ENCODE results near the gene CERS6.

DNA sequence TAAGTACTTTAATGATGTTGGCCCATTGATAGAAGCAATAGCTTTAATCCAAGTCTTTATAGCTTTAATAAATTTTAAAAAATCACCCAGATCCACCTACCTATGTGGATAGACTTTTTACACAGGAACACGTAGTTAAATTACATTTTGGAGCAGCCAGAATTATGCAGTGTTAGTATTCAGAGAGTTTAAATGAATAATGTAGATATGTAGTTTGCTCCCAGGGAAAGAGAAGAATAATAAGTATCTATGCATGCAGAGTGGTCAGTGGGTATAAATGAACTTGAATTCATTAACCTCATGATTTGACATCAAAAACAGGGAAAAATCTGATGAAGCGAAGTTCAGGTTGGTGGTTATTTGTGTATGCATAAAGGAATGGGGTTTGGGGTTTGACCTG, 146.3 kb downstream of the CERS6 start:
- TF ChIP-seq, protein P1, sequence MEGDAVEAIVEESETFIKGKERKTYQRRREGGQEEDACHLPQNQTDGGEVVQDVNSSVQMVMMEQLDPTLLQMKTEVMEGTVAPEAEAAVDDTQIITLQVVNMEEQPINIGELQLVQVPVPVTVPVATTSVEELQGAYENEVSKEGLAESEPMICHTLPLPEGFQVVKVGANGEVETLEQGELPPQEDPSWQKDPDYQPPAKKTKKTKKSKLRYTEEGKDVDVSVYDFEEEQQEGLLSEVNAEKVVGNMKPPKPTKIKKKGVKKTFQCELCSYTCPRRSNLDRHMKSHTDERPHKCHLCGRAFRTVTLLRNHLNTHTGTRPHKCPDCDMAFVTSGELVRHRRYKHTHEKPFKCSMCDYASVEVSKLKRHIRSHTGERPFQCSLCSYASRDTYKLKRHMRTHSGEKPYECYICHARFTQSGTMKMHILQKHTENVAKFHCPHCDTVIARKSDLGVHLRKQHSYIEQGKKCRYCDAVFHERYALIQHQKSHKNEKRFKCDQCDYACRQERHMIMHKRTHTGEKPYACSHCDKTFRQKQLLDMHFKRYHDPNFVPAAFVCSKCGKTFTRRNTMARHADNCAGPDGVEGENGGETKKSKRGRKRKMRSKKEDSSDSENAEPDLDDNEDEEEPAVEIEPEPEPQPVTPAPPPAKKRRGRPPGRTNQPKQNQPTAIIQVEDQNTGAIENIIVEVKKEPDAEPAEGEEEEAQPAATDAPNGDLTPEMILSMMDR (IDR thresholded peaks at IDR 0.05): no peak
- TF ChIP-seq SMAD4 (CRISPR knock-in tag; IDR thresholded peaks at IDR 0.05) (no peak), FOXK1 (CRISPR knock-in tag; IDR thresholded peaks at IDR 0.05) (no peak), RELA (CRISPR knock-in tag; IDR thresholded peaks at IDR 0.05; ENCODE audit: borderline replicate concordance) (no peak)
- TF ChIP-seq, protein P2, sequence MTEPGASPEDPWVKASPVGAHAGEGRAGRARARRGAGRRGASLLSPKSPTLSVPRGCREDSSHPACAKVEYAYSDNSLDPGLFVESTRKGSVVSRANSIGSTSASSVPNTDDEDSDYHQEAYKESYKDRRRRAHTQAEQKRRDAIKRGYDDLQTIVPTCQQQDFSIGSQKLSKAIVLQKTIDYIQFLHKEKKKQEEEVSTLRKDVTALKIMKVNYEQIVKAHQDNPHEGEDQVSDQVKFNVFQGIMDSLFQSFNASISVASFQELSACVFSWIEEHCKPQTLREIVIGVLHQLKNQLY (CRISPR knock-in tag; IDR thresholded peaks at IDR 0.05): no peak

Data from WTC11 (cell line).